Activated CD8-positive, alpha-beta T cell treated with anti-CD3 and anti-CD28 coated beads for 36 hours (primary cell): ENCODE data around the gene CELF4. TPM values are rescaled to one million over a fixed set of nuclear protein-coding genes. Genes with fewer than 3 reads are reported as not detected.

Experiments
- ATAC-seq: fragments of 200-7000 bp; cut with Tn5 transposase; one replicate; pipeline ENCODE4 v1.10.0; 2021; ENCODE audit warnings: mild to moderate bottlenecking, moderate library complexity
- CTCF ChIA-PET: fragments of 350-600 bp; sonication (Branson Sonifier 250); formaldehyde crosslinking; loops from one replicate; lab custom pipeline; 2021; ENCODE audit warnings: antibody characterized with exemption; lab: Charles Lee
- POLR2A ChIA-PET: fragments of 350-600 bp; sonication (Branson Sonifier 250); formaldehyde crosslinking; loops from one replicate; lab custom pipeline; 2021; ENCODE audit warnings: antibody characterized with exemption; lab: Charles Lee
- DNase-seq: peaks from one replicate; pipeline ENCODE4 v3.0.0-alpha.2; 2020
- H3K27ac Mint-ChIP-seq: one replicate; pipeline ENCODE4 v1.8.0; 2021; ENCODE audit warnings: mild to moderate bottlenecking, mixed read lengths
- H3K27me3 Mint-ChIP-seq: one replicate; pipeline ENCODE4 v1.8.0; 2021; ENCODE audit warnings: mixed read lengths
- H3K36me3 Mint-ChIP-seq: one replicate; pipeline ENCODE4 v1.8.0; 2021; ENCODE audit warnings: low read depth, mixed read lengths
- H3K4me1 Mint-ChIP-seq: one replicate; pipeline ENCODE4 v1.8.0; 2021; ENCODE audit warnings: low read depth, mixed read lengths
- H3K4me3 Mint-ChIP-seq: one replicate; pipeline ENCODE4 v1.8.0; 2021; ENCODE audit warnings: mild to moderate bottlenecking, moderate library complexity, mixed read lengths
- H3K9me3 Mint-ChIP-seq: one replicate; pipeline ENCODE4 v1.8.0; 2021; ENCODE audit warnings: mixed read lengths
- intact Hi-C: fragments of 100-400 bp; cut with micrococcal nuclease; formaldehyde crosslinking; loops from one replicate; pipeline ENCODE4 v1.10.0; 2022
- total RNA-seq, 2 experiments: library from RNA; stranded (reverse); gene quantifications; one replicate each; pipeline ENCODE4 v1.2.3, GENCODE V29; 2021
- TF ChIP-seq, protein P1 (sequence below): fragments of 200-600 bp; IDR thresholded peaks from one replicate; pipeline ENCODE4 v1.8.0; 2022; ENCODE audit warnings: antibody characterized with exemption, mild to moderate bottlenecking

Gene CELF4
- total RNA-seq, 2 experiments from 2014 or later: not detected

- TF ChIP-seq, protein P1, sequence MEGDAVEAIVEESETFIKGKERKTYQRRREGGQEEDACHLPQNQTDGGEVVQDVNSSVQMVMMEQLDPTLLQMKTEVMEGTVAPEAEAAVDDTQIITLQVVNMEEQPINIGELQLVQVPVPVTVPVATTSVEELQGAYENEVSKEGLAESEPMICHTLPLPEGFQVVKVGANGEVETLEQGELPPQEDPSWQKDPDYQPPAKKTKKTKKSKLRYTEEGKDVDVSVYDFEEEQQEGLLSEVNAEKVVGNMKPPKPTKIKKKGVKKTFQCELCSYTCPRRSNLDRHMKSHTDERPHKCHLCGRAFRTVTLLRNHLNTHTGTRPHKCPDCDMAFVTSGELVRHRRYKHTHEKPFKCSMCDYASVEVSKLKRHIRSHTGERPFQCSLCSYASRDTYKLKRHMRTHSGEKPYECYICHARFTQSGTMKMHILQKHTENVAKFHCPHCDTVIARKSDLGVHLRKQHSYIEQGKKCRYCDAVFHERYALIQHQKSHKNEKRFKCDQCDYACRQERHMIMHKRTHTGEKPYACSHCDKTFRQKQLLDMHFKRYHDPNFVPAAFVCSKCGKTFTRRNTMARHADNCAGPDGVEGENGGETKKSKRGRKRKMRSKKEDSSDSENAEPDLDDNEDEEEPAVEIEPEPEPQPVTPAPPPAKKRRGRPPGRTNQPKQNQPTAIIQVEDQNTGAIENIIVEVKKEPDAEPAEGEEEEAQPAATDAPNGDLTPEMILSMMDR: no peak
- no peak overlapping the region for H3K4me3 Mint-ChIP-seq
- no peaks in the 10 kb centered on the region for H3K9me3 Mint-ChIP-seq
- CTCF ChIA-PET: interaction anchor here (1.6 kb wide), 1 partner anchor 13 kb away, joined by 4 read pairs; no protein-coding TSS in a partner anchor
- intact Hi-C loops: no loop called here
- POLR2A ChIA-PET: no interaction called here
- H3K4me1 Mint-ChIP-seq: no peaks in the 10 kb centered on the region
- DNase-seq: no peak
- ATAC-seq: no peak
- no peak overlapping the region for H3K27ac Mint-ChIP-seq
- no peaks in the 10 kb centered on the region for H3K36me3 Mint-ChIP-seq
- peaks cover 6% of the 10 kb centered on the region for H3K27me3 Mint-ChIP-seq
Measured at GRCh38 chr18:37575646-37576045, 10.0 kb upstream of the CELF4 start.

DNA sequence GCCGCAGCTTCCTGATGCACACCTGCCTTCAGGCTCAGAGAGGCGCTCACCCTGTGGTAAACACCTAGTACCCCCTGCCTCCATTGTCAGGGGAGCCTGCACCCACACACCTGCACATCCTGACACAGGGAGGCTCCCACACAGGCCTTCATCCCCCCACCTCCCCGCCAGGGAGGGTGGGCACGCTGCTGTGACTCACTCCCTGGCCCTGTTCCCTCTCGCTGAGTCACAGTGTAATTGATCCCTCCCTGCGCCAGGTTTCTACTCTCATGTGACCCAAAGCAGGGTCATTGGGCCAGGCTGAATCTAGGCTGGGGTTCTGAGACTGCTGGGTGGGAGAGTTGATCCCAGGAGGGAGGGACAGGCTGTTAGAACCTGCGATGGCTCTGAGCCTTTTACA, 8.5 kb upstream of the CELF4 start:
- TF ChIP-seq, protein P1: no peak
- DNase-seq (no peak), ATAC-seq (no peak)
- Mint-ChIP-seq H3K27ac (no peak overlapping the region), H3K4me1 (no peaks in the 10 kb centered on the region), H3K36me3 (no peaks in the 10 kb centered on the region), H3K9me3 (no peaks in the 10 kb centered on the region), H3K27me3 (peaks cover 19% of the 10 kb centered on the region), H3K4me3 (no peak overlapping the region)
- ChIA-PET POLR2A (no interaction called here), CTCF (no interaction called here)
- intact Hi-C loops: no loop called here

DNA sequence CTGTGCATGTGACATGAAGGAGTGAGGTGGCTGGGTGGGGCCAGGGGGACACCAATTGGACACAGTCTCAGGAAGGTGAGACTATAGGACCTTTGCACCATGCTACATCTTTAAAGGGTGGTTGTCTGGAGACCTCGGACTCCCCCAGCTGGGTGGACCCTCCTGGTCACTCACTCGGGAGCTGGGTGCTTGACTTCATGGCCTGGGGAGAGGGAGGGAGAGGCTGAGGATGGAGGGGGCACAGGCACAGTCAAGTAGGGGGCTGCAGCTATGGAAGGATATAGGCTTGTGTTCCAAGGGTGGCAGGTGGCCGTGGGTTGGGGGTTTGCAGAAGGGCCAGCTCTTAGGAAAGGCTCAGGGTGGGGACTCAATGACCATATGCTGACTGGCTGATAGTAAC, 7.1 kb upstream of the CELF4 start:
- Mint-ChIP-seq H3K36me3 (no peaks in the 10 kb centered on the region), H3K27me3 (peaks cover 31% of the 10 kb centered on the region), H3K9me3 (no peaks in the 10 kb centered on the region), H3K27ac (no peak overlapping the region), H3K4me3 (no peak overlapping the region), H3K4me1 (peaks cover 5% of the 10 kb centered on the region)
- intact Hi-C loops: no loop called here
- TF ChIP-seq, protein P1: no peak
- DNase-seq (no peak), ATAC-seq (no peak)
- CTCF ChIA-PET: no interaction called here
- POLR2A ChIA-PET: no interaction called here

GRCh38 chr18:37571266-37571665, 5.7 kb upstream of the CELF4 start:
- Mint-ChIP-seq H3K27ac (no peak overlapping the region), H3K9me3 (no peaks in the 10 kb centered on the region), H3K27me3 (peaks cover 37% of the 10 kb centered on the region), H3K4me1 (peaks cover 9% of the 10 kb centered on the region), H3K4me3 (no peak overlapping the region), H3K36me3 (no peaks in the 10 kb centered on the region)
- ATAC-seq: no peak
- ChIA-PET POLR2A (no interaction called here), CTCF (no interaction called here)
- TF ChIP-seq, protein P1: no peak
- DNase-seq: no peak
- intact Hi-C loops: no loop called here

- no peak for ATAC-seq
- intact Hi-C loops: no loop called here
- CTCF ChIA-PET: no interaction called here
- DNase-seq: no peak
- H3K4me3 Mint-ChIP-seq: no peak overlapping the region
- no peaks in the 10 kb centered on the region for H3K9me3 Mint-ChIP-seq
- POLR2A ChIA-PET: no interaction called here
- H3K27me3 Mint-ChIP-seq: peaks cover 43% of the 10 kb centered on the region
- TF ChIP-seq, protein P1: no peak
- H3K36me3 Mint-ChIP-seq: no peaks in the 10 kb centered on the region
- H3K27ac Mint-ChIP-seq: no peak overlapping the region
- peaks cover 12% of the 10 kb centered on the region for H3K4me1 Mint-ChIP-seq
Measured at GRCh38 chr18:37570336-37570930, 4.8 kb upstream of the CELF4 start.
